Stimulated activated CD4-positive, alpha-beta T cell treated with anti-CD3 and anti-CD28 coated beads, Interleukin-4, amount 100 ng/mL, for 24 hours (primary cell): ENCODE results near the gene IL19.

Source experiments
- DNase-seq: peaks from one replicate; pipeline ENCODE4 v3.0.0-alpha.2; 2020

The IL19 gene

GRCh38 chr1:206866062-206866461, 95.5 kb downstream of the IL19 start:
- no peak for DNase-seq

- no peak for DNase-seq
Measured at GRCh38 chr1:206867239-206867638, 96.7 kb downstream of the IL19 start.

- no peak for DNase-seq
Measured at GRCh38 chr1:206867716-206868115, 97.1 kb downstream of the IL19 start.

GRCh38 chr1:206868264-206868663, 97.7 kb downstream of the IL19 start:
- no peak for DNase-seq

GRCh38 chr1:206872139-206872538, 101.6 kb downstream of the IL19 start:
- no peak for DNase-seq

GRCh38 chr1:206873603-206874188, 103.1 kb downstream of the IL19 start:
- DNase-seq, result no peak

- DNase-seq, result no peak
Measured at GRCh38 chr1:206875752-206876377, 105.3 kb downstream of the IL19 start.

- no peak for DNase-seq
Measured at GRCh38 chr1:206878456-206878855, 107.9 kb downstream of the IL19 start.

- DNase-seq, result no peak
Measured at GRCh38 chr1:206880314-206880713, 109.7 kb downstream of the IL19 start.

- no peak for DNase-seq
Measured at GRCh38 chr1:206882555-206882954, 112.0 kb downstream of the IL19 start.

GRCh38 chr1:206883160-206883559, 112.6 kb downstream of the IL19 start:
- DNase-seq, result no peak

- DNase-seq, result no peak
Measured at GRCh38 chr1:206883876-206884275, 113.3 kb downstream of the IL19 start.

GRCh38 chr1:206885341-206886060, 114.9 kb downstream of the IL19 start:
- no peak for DNase-seq

- no peak for DNase-seq
Measured at GRCh38 chr1:206886831-206887230, 116.3 kb downstream of the IL19 start.

- DNase-seq, result no peak
Measured at GRCh38 chr1:206887701-206888100, 117.1 kb downstream of the IL19 start.

- no peak for DNase-seq
Measured at GRCh38 chr1:206890125-206891060, 119.8 kb downstream of the IL19 start.

- DNase-seq, result no peak
Measured at GRCh38 chr1:206891412-206891811, 120.8 kb downstream of the IL19 start.
